K562 (cell line): ENCODE measurements around the gene MAP2K7. TPM values are rescaled to one million over a fixed set of nuclear protein-coding genes. Genes with fewer than 3 reads are reported as not detected.

Source experiments
- FOSL1 ChIP-seq: fragments of 200-800 bp; sonication (Bioruptor generic); conservative IDR thresholded peaks from 2 replicates; pipeline ENCODE4 v1.6.1; 2016; ENCODE audit warnings: missing genetic modification characterization, missing compliant biosample characterization
- FOXJ2 ChIP-seq: fragments of 200-800 bp; sonication (Bioruptor generic); IDR thresholded peaks from 2 replicates; pipeline ENCODE4 v1.6.1; 2016; ENCODE audit warnings: missing genetic modification characterization, missing compliant biosample characterization
- GABPB1 ChIP-seq: sonication (generic); formaldehyde crosslinking; IDR thresholded peaks from 2 replicates; pipeline ENCODE4 v1.8.0; 2022; ENCODE audit warnings: mild to moderate bottlenecking, missing genetic modification reagents
- HMGXB4 ChIP-seq: sonication (generic); formaldehyde crosslinking; IDR thresholded peaks from 2 replicates; pipeline ENCODE4 v1.8.1; 2023; ENCODE audit warnings: mild to moderate bottlenecking, missing genetic modification reagents
- MAX ChIP-seq: sonication (generic); formaldehyde crosslinking; IDR thresholded peaks from 2 replicates; pipeline ENCODE4 v1.9.0; 2022; ENCODE audit warnings: mild to moderate bottlenecking, missing genetic modification reagents
- NFIC ChIP-seq: fragments of 450-650 bp; IDR thresholded peaks from 2 replicates; pipeline ENCODE4 v1.6.1; 2017; ENCODE audit warnings: mild to moderate bottlenecking, inconsistent platforms
- RBBP5 ChIP-seq: fragments of 200-600 bp; sonication (generic); IDR thresholded peaks from 2 replicates; pipeline ENCODE4 v1.6.1; 2012; ENCODE audit warnings: borderline replicate concordance, mild to moderate bottlenecking, low read length, control low read depth, inconsistent platforms; ENCODE audit not compliant: insufficient read depth, poor library complexity, severe bottlenecking
- SMARCB1 ChIP-seq: IDR thresholded peaks from 2 replicates; pipeline ENCODE4 v1.6.1; 2011; ENCODE audit warnings: improper control_type of control experiment, low read depth; ENCODE audit not compliant: insufficient read length
- SOX6 ChIP-seq: fragments of 450-650 bp; IDR thresholded peaks from 2 replicates; pipeline ENCODE4 v1.6.1; 2014; ENCODE audit warnings: mild to moderate bottlenecking
- SP1 ChIP-seq: sonication (generic); formaldehyde crosslinking; IDR thresholded peaks from 2 replicates; pipeline ENCODE4 v1.8.1; 2022; ENCODE audit warnings: mild to moderate bottlenecking, missing genetic modification reagents
- ZBTB2 ChIP-seq: fragments of 450-650 bp; IDR thresholded peaks from 2 replicates; pipeline ENCODE4 v1.6.1; 2016; ENCODE audit warnings: antibody characterized with exemption
- ZBTB40 ChIP-seq, 2 experiments: fragments of 450-650 bp in 1 of 2; sonication (generic) in 1 of 2; formaldehyde crosslinking in 1 of 2; IDR thresholded peaks; 2 replicates each; pipeline versions ENCODE4 v1.7.1 to v1.9.0; 2016 to 2022; ENCODE audit warnings: inconsistent platforms in 1 of 2, mild to moderate bottlenecking in 1 of 2, missing genetic modification reagents in 1 of 2
- ZBTB7A ChIP-seq: IDR thresholded peaks from 2 replicates; pipeline ENCODE4 v1.6.1; 2011; ENCODE audit warnings: low read depth, mild to moderate bottlenecking, low read length, moderate library complexity, borderline replicate concordance; ENCODE audit not compliant: control insufficient read depth
- ZNF232 ChIP-seq: sonication (generic); formaldehyde crosslinking; IDR thresholded peaks from 2 replicates; pipeline ENCODE4 v1.8.0; 2022; ENCODE audit warnings: mild to moderate bottlenecking, missing genetic modification reagents
- polyA plus RNA-seq, 8 experiments: library from polyadenylated mRNA; depleted of rRNA in 4 of 8; stranded (reverse) in 5 of 8; unstranded in 3 of 8; fragments of >200 nt; fragmentation: Nextera tagmentation in 2 of 8; fragmentation: Illumina TruSeq in 1 of 8; extraction: Ambion mirVana in 2 of 8; extraction: Trizol in 1 of 8; gene quantifications; 2 replicates each; pipeline versions ENCODE4 v1.2.1 to v1.2.3, GENCODE V29; 2011 to 2014; ENCODE audit warnings: inconsistent platforms in 1 of 8, missing spikeins in 1 of 8
- total RNA-seq, 7 experiments: library from RNA; depleted of rRNA in 6 of 7; stranded (reverse); fragments of >200 nt in 6 of 7; fragmentation: Illumina TruSeq in 2 of 7; extraction: Trizol in 2 of 7; gene quantifications; 2 replicates each; pipeline versions ENCODE4 v1.2.1 to v1.2.3, GENCODE V29; 2011 to 2021; ENCODE audit warnings: low replicate concordance in 1 of 7

The MAP2K7 gene
- total and polyA plus RNA-seq, 9 of the 15 experiments (the other 6 are each of a cell fraction or from before 2014, with no cell fraction given), result 0.51 to 45.8 (median 14.1) TPM

GRCh38 chr19:7920519-7921301 lies 17.0 kb downstream of the MAP2K7 start (continued):
- TF ChIP-seq HMGXB4 (no peak), FOXJ2 (tag) (no peak), FOSL1 (tag) (no peak), MAX (CRISPR knock-in tag) (peak; percentile 62), SOX6 (no peak), SMARCB1 (no peak), ZBTB7A (no peak; the same call in 1 of the 2 replicates), GABPB1 (CRISPR knock-in tag) (no peak), ZBTB2 (peak; percentile 48; the same call in 1 of the 2 replicates), NFIC (peak; percentile 28), ZNF232 (CRISPR knock-in tag) (no peak), RBBP5 (no peak), ZBTB40 (IDR thresholded peaks at IDR 0.05) (peak; percentile 65), ZBTB40 (CRISPR knock-in tag; IDR thresholded peaks at IDR 0.05) (no peak), SP1 (CRISPR knock-in tag) (peak; percentile 84; the same call in 1 of the 2 replicates)
